ENCODE data around the gene CDH22. TPM values are rescaled to one million over a fixed set of nuclear protein-coding genes. Genes with fewer than 3 reads are reported as not detected.

CDH22 gene
- total and polyA plus RNA-seq, 12 donors: 0.19 to 2.9 (median 0.97) TPM; not detected in 4

- Histone ChIP-seq H3K4me3 (no peak overlapping the region), H3K36me3 (replicated peaks in 1 of 2) (no peaks in the 10 kb centered on the region), H3K9me3 (replicated peaks in 1 of 3) (no peaks in the 10 kb centered on the region), H3K27me3 (no peaks in the 10 kb centered on the region), H3K27ac (no peak overlapping the region), H3K4me1 (replicated peaks in 1 of 2) (no peaks in the 10 kb centered on the region)
- 92 to 96% (median 94%) methylated on average over 1 of the region's 1 CpG for WGBS, 4 donors
- intact Hi-C loops (cut with DNase I): no loop called here
- no peak for DNase-seq
- TF ChIP-seq, protein P1, sequence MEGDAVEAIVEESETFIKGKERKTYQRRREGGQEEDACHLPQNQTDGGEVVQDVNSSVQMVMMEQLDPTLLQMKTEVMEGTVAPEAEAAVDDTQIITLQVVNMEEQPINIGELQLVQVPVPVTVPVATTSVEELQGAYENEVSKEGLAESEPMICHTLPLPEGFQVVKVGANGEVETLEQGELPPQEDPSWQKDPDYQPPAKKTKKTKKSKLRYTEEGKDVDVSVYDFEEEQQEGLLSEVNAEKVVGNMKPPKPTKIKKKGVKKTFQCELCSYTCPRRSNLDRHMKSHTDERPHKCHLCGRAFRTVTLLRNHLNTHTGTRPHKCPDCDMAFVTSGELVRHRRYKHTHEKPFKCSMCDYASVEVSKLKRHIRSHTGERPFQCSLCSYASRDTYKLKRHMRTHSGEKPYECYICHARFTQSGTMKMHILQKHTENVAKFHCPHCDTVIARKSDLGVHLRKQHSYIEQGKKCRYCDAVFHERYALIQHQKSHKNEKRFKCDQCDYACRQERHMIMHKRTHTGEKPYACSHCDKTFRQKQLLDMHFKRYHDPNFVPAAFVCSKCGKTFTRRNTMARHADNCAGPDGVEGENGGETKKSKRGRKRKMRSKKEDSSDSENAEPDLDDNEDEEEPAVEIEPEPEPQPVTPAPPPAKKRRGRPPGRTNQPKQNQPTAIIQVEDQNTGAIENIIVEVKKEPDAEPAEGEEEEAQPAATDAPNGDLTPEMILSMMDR (IDR thresholded peaks at IDR 0.05): no peak
- no peak for TF ChIP-seq POLR2A (IDR thresholded peaks at IDR 0.05)
These were observed 146.4 kb downstream of the CDH22 start for GRCh38 chr20:46161921-46162320.

- DNase-seq: no peak
- 67 to 89% (median 74%) methylated on average over 3 to 5 of the region's 5 CpGs for WGBS, 4 donors
- no peaks in the 10 kb centered on the region for H3K9me3 ChIP-seq (replicated peaks in 1 of 3)
- intact Hi-C loops (cut with DNase I): no loop called here
- H3K36me3 ChIP-seq (replicated peaks in 1 of 2): no peaks in the 10 kb centered on the region
- H3K27me3 ChIP-seq: no peaks in the 10 kb centered on the region
- TF ChIP-seq, protein P1 (IDR thresholded peaks at IDR 0.05): no peak
- TF ChIP-seq POLR2A (IDR thresholded peaks at IDR 0.05): no peak
- H3K27ac ChIP-seq: no peak overlapping the region
- no peaks in the 10 kb centered on the region for H3K4me1 ChIP-seq (replicated peaks in 1 of 2)
- no peak overlapping the region for H3K4me3 ChIP-seq
These were observed 147.6 kb downstream of the CDH22 start for GRCh38 chr20:46160661-46161060.

DNA sequence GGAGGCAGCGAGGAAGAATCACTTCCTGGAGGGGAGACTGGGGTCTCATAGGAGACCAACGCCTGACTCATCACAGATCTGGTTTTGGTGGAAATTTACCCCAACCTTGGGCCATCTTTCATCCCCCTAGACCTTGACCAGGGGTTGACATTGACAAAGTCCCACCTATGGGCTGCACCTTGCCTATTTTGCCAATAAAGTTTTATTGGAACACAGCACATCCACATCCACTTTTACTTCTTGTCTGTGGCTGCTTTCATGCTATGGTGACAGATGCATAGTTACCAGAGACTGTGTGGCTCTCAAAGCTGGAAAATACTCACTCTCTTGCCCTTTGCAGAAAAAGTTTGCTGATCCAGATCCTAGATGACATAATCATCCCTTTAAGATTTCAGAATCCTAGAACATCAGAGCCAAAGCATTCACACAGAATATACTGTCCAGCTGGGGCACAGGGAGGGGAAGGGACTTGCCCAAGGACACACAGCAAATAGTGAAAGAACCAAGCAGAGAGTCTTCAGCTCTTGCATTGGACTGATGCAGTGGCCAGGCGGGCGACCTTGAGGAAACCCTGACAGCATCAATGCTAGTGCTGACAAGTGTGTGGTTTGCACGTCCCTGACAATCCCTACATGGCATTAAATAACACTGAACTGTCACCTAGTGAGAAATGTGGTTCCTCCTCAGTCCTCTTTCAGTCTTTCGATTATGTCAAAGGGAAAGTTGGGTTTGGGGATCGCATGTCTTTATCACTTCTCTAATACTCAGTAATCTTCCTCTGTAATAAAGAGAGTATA lies 149.0 kb downstream of the CDH22 start:
- intact Hi-C loops (cut with DNase I): no loop called here
- Histone ChIP-seq H3K4me1 (replicated peaks in 1 of 2) (no peaks in the 10 kb centered on the region), H3K9me3 (replicated peaks in 1 of 3) (no peaks in the 10 kb centered on the region), H3K4me3 (no peak overlapping the region), H3K27ac (no peak overlapping the region), H3K27me3 (no peaks in the 10 kb centered on the region), H3K36me3 (replicated peaks in 1 of 2) (no peaks in the 10 kb centered on the region)
- 59 to 70% (median 66%) methylated on average over 5 to 7 of the region's 7 CpGs for WGBS, 4 donors
- peak in 1 of 7 donors; percentile 13 for DNase-seq
- TF ChIP-seq, protein P1 (IDR thresholded peaks at IDR 0.05): no peak

- DNase-seq: no peak
- Histone ChIP-seq H3K36me3 (replicated peaks in 1 of 2) (no peaks in the 10 kb centered on the region), H3K27me3 (no peaks in the 10 kb centered on the region), H3K4me1 (replicated peaks in 1 of 2) (no peaks in the 10 kb centered on the region), H3K4me3 (no peak overlapping the region), H3K9me3 (replicated peaks in 1 of 3) (no peaks in the 10 kb centered on the region), H3K27ac (no peak overlapping the region)
- no peak for TF ChIP-seq POLR2A (IDR thresholded peaks at IDR 0.05)
- TF ChIP-seq, protein P1 (IDR thresholded peaks at IDR 0.05): no peak
- WGBS, 4 donors: 41 to 51% (median 48%) methylated on average over 5 of the region's 5 CpGs
- intact Hi-C loops (cut with DNase I): no loop called here
These were observed 149.8 kb downstream of the CDH22 start for GRCh38 chr20:46158476-46158987.

Data from adrenal gland (tissue), 12 donors.